GM21529 (cell line): ENCODE results near the gene OSBPL5.

ENCODE experiments used
- ATAC-seq: cut with Tn5 transposase; IDR thresholded peaks from one replicate; pipeline ENCODE4 v1.9.1; 2021; ENCODE audit not compliant: unreplicated experiment

OSBPL5 gene, protein sequence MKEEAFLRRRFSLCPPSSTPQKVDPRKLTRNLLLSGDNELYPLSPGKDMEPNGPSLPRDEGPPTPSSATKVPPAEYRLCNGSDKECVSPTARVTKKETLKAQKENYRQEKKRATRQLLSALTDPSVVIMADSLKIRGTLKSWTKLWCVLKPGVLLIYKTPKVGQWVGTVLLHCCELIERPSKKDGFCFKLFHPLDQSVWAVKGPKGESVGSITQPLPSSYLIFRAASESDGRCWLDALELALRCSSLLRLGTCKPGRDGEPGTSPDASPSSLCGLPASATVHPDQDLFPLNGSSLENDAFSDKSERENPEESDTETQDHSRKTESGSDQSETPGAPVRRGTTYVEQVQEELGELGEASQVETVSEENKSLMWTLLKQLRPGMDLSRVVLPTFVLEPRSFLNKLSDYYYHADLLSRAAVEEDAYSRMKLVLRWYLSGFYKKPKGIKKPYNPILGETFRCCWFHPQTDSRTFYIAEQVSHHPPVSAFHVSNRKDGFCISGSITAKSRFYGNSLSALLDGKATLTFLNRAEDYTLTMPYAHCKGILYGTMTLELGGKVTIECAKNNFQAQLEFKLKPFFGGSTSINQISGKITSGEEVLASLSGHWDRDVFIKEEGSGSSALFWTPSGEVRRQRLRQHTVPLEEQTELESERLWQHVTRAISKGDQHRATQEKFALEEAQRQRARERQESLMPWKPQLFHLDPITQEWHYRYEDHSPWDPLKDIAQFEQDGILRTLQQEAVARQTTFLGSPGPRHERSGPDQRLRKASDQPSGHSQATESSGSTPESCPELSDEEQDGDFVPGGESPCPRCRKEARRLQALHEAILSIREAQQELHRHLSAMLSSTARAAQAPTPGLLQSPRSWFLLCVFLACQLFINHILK

DNA sequence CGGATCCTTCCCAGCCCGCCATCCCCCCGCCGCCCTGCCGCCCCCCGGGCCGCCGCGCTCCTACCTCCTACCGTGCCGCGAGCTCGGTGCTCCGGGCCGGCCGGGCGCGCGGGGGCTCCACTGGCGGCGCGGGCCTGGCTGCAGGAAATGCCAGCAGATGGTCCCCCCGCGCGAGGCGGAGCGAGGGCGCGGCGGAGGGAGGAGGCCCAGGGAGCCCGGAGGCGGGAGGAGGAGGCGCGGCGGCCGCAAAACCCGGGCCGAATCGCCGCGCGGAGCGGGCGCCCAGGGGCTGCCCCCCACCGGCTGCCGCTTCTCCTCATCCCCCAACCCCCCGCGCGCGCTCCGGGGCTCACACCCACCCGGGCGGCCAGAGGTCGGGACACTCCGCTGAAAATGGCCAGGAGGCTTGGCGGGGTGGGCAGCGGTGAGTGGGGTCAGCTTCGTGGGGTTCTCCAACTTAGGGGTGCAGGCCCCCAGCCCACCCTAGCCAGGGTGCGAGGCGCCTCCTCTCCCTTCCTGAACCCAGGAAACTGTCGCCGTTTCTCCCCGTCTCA, at the start of gene OSBPL5:
OSBPL5 (minus strand) TSS at position 159 of the 554 bp plus-strand sequence. CDS start 36,162 bp downstream, outside the sequence.
- ATAC-seq, result no peak

DNA sequence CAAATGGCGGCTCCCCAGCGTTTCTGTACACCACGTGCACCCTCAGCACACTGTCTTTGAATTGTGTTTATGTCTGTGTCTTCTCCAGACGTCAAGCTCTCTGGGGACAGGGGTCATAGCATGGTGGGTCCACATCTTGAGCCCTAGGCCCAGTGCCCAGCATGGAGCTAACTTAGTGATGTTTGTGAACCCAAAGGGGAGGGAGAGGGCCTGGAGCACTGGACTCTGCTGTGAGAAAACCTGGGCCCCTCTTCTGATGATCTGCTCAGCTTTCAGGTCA, 49.2 kb upstream of the OSBPL5 start:
- no peak for ATAC-seq

DNA sequence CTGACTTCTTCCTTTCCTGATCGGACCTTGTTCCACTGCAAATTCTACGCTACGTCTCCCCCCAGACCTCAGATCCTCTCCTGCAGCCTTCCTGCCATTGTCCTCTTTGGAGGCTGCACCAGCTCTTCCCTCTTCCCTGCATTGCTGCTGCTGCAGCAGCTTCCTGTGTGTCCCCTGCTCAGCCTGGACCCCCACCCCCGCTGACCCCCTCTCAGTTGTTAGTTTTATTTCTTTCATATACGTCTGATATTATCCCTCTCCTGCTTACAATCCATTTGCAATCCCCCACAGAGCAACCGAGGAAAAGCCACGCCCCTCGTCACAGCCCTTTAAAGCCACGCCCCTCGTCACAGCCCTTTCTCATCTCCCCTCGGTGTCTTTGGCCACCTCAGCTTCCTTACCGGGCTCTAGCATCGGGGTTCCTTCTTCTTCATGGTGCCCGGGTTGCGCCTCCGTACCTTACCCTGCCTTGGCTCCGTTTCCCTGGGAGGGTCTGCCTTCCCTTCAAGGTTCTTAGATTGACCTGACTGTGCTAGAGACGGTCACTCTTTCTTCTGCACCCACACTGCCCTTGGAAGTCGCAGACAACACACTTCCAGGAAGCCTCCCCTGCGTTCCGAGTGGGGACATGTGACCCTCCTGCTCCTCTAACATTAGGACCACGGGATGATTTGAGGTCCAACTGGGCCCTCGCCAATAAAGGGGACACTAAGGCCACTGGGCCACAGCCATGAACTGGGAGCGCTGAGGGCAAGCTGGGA, 48.7 kb upstream of the OSBPL5 start:
- no peak for ATAC-seq

DNA sequence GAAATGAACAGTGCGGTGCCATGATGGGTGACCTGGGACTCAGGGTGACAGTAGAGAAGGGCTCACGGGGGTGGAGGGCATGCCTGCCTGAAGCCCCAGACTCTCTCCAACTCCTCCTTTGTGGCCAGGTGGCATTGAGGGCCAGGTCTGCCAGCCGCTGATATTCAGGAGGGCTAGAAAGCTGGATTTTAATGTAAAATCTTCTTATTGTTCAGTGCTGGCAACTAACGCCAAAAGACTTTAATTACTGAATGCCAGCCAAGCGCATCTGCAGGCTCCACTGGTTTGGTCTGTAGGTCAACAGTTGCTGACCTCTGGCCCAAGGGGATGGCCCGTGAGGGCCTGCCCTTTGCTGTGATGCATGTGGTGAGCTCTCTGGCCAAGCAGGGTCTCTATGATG, 43.2 kb upstream of the OSBPL5 start:
- no peak for ATAC-seq

DNA sequence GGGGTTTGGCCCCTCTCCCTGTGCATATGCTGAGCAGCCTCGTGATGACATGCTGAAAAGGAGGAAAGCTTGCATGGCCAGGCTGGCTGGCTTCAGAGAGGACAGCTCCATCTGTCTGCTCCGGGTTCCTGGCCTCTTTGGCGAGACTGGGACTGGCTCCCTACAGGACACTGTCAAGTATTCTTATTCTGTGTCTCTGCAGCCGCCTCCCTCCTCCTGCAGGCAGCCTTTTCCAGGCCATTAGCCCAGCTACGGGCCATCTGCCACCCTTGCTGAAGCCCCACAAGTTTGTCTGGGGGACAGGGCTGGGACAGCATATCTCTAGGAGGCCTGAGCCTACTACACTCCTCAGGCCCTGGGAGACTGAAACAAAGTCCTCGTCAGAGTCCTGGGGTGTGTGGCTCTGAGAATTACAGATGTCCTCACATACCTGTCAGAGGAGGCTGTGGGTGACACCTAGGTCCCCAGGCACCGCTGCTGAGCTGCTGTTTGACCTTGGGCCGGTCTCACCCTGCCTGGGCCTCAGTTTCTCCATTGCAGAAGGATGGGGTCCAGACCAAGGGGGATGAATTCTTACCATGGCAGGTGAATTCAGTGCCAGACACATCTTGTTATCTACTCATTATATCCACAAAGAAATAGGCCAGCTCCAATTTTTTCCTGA, 42.5 kb upstream of the OSBPL5 start:
- ATAC-seq, result no peak

DNA sequence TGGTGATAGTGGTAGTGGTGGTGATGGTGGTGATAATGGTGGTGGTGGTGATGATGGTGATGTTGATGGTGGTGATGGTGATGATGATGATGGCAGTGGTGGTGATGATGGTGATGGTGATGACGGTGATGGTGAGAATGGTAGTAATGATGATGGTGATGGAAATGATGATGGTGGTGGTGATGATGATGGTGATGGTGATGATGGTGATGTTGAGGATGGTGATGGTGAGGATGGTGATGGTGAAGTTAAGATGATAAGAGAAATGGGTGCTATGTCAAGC, 41.8 kb upstream of the OSBPL5 start:
- ATAC-seq, result no peak

DNA sequence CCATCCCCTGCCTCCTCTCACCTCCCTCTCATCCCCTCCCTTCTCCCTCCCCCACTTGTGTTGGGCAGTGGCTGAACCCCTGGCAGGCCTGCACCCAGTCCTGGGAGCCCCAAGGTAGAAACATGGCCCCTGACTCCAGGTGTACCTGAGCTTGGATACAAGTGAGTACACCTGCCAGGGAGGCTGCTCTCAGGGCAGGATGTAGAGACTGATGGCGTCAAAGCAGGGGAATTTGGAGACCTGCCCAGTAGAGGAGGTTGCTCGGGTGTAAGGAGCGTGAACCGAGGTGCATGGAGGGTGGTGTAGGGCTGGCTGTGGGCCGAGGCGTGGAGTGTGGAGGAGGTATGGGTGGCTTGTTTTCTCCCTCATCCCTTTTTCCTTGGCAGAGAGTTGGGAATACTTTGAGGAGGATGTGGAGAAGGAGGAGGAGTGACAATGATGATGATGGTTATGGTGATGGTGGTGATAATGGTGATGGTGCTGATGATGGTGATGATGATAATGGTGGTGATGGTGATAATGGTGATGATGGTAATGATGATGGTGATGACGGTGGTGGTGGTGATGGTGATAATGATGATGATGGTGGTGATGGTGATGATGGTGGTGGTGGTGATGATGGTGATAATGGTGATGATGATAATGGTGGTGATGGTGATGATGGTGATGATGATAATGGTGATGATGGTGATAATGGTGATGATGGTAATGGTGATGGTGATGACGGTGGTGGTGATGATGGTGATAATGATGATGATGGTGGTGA, 41.2 kb upstream of the OSBPL5 start:
- no peak for ATAC-seq

DNA sequence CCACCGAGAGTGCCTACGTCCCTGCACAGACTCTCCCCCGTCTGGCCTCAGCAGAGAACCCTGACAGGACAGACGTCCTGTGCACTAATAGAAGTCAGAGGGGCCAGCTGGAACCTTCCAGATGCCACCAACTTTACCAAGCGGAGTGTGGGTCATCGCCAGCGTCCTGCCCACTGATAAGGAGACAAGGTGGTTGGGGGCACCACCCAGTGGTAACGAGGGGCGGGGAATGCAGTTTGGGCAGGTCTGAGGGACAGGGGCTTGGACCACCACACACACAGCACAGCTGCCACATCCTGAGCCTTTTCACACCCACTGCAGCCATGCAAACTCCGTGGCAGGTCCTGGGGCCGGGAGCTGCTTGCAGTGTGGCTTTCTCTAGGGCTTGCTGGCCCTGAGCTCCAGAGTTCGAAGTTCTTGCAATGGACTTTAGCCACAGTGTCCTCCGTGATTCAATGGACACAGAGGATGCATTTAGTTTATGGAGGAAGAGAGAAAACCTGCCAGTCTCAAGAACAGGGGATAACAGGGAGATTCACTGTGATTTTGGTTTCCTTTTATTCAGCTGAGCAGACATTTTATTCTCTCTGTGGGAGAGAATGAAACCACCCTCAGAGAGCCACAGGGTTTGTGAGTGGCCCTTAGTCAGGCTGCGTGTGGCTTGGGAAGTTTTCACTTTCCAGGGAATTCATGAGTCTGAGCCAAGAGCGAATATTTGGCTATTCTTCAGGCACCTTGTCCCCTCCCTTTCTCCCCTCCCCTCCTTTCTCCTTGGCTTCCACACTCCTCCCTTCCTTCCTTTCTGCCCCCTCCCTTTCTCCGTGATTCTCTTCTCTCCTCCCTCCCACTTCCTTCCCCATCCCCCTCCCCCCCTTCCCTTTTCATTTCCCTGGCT, 40.4 kb upstream of the OSBPL5 start:
- ATAC-seq, result no peak

DNA sequence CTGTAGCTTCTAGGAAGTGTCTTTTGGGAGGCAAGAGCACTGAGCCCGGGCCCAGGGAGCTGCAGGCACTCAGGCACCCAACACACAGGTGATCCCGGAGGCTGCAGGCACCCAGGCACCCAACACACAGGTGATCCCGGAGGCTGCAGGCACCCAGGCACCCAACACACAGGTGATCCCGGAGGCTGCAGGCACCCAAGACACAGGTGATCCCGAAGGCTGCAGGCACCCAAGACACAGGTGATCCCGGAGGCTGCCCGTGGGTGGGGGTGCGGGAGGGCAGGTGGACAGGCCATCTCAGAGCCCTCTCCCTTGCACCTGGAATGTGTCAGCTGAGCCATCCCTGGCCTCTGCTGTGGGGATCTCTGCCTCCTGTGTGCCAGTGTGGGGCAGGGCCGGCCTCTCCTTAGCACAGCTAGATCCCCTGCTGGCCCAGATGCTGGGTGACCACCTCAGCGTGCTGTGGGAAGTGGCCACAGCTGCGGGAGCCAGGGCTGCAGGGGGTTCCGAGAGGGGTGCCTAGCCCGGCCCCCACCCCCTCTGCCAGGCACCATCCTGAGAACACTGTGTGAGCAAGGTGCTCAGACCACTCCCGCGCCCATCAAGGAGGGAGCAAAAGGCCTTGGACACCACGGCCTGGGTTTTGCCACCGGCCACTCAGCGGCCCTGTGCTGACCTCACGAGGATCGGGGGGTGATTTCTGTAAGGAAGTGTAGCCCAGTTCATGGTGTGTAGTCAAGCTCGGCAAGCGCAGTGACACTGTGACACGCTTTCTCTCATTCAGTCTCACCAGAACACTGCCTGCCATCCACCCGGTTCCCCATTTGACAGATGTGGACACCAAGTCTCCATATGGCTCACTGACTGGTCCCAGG, 39.3 kb upstream of the OSBPL5 start:
- ATAC-seq, result no peak

DNA sequence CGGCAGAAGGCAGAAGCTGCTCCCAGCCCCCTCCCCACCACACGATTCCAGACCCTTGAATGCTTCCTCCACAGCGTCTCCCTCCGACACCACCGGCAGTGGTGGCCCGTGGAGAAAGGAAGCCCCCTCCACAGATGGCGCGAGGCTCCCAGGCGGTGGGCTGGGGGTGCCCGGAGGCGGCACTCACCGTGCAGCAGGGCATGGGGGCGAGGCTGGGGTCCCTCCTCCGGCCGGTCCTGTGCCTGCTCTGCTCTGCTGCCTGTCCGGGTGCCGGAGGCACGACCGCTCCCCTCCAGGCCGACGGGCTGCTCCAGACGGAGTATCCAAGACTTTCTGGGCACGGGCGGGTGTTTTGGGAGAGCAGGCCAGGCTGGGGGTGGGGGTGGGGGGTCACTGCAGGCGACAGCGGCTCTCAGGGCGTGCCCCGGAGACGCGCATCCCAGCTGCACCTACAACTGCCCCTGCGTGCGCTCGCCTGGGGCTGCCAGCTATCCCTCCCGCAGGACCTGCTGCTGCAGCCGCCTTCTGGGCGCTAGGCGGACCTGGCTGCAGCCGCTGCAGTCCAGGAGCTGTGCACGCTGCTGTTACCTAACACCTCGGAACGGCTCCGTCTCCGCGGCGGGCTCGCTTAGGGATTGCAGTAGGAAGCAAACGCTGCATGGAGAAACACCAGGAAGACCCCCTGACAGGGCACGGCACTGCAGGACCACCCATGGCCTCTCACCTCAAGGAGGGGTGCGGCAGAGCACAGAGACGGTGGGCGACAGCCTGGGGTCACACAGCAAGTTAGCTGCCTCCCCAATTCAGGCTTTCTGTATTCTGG, 38.3 kb upstream of the OSBPL5 start:
- no peak for ATAC-seq

DNA sequence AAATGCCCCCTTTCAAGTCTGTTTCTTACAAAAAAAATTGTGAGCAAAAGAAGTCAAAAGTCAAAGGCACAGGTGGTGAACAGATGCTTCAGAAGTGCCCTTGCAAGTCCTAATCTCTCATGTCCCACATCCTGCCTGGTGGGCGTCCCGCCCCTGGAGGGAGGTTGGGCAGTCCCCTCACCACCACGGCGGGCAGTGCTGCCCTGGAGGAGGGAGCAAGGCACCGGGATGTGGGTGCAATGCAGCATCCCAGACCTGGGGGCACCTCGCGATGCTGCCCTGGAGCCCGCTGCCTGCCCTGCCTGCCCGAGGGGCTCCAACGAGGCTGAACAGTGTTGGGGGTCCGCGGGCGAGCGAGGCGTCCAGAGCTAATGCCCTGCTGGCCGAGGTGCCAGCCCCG, 37.6 kb upstream of the OSBPL5 start:
- ATAC-seq, result no peak

DNA sequence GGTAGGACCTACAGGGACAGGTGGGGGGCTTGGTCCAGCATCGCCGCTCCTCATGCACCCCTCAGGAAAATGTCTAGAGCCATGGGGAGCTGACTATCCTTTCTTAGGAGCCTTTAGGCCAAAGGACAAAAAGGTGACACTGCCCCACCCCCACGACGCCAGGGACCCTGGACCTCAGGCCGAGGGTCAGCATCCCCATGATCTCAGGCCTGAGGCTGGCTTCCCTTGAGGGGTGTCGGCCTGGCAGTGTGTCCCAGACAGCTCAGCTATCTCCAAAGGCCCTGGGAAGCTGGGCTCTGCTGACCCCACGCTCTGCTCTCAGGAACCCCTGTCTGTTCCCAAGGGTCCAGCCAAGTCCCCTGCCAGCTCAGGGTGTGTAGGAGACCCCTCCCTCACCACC, 37.2 kb upstream of the OSBPL5 start:
- ATAC-seq, result no peak

DNA sequence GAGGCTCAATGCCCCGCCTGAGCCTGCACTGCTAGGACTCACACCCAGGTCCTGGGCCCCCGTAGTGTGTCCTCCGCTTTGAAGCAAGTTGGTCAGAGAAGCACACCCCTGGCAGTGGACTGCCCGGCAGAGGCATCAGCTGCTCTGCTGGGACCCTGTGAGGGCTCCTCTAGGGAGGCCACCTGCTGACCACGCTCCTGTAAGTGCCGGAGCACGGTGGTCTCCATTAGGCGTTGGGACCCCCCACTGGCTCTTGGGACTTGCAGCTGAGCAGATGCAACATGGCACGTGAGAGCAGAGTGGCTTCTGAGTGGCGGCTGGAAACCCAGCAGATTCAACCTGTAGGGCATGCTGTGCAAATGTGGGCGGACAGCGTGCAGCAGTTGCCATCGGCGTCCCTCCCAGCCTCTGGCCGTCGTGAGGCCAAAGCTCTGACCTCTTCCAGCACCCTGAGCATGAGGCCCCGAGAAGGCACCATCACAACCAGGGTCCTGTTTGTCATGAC, 36.6 kb upstream of the OSBPL5 start:
- ATAC-seq, result no peak

DNA sequence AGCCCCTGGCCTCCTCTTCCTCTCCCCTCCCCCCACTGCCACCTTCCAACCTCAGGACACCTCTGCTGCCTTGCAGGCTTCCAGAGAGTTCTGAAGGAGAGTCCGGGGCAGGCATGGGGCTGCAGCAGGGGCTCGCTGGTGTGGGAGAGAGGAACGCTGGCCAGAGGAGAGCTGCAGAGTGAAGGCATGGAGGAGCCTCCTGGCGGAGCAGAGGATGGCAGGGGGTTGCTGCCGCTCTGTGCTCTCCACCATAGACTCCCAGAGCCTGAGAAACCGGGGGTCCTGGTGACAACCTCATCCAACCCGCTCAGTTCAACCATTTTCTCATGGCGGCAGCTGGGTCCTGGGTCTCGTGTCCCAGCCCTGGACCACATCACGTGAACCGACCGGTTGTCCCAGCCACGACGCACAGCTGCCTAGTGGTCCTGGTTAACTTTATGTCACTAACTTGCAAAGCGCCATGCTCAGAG, 36.0 kb upstream of the OSBPL5 start:
- ATAC-seq, result no peak

DNA sequence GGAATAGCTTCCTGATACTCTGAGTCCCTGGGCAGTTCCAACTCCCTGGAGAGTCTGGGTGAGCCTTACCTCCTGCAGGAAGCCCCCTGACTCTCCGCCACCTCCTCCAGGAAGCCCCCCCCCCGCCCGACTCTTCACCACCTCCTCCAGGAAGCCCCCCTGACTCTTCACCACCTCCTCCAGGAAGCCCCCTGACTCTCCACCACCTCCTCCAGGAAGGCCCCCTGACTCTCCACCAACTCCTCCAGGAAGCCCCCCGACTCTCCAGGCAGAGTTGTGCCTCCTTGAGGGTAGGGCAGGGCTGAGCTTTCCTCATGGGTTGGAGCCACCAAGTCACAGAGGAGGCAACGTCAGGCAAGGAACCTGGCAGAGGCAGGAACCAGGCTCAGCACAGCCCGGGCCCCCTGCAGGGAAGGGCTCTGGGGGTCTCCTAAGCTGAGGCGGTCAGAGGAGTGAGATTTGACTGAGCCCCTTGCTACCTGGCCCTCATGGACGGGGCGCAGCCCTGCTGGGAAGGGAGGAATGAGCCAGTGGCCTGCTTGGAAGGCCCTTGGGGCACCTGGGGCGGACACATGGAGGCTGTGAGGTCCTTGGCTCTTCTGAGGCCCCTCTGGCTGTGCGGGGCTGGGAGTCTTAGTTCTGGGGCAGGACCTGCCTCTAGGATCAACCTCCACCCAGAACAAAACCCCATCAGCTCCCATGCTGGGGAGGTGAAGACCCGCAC, 35.4 kb upstream of the OSBPL5 start:
- ATAC-seq, result no peak

DNA sequence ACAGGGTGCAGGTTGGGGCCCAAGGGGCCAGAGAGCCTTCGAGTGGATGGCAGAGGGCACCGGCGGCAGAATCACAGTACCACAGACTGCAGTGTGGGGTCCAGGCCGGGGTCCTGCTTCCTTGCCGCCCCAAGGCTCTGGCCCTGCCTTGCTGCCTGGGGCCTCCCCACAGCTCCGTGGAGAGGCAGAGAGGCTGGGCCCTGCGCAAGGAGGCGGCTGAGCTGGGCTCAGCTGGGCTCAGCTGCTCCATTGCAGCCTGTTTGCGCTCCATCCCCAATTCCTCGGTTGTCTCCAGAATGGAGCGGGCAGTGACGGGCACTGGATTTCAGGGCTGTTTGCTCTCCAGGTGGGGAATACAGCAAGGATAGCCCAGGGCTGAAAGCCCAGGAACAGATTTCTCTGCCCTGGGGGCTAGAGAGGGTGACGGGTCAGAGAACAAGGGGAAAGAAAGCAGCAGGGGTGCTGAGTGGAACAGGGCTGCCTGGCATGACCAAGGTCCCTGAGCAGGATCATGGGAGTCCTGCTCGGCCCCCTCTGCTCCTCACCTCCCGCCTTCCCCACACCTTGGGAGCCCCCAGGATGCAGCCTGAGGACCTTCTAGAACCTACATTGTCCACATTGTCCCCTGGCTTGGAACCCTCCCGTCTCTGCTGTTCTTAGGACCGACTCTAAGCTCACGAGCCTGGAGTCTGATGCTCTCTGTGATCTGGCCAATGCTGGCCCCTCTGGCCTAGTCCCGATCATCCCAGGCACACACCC, 34.6 kb upstream of the OSBPL5 start:
- no peak for ATAC-seq
